Neural progenitor cell (in vitro differentiated cells): ENCODE data around the gene CLASRP. TPM values are rescaled to one million over a fixed set of nuclear protein-coding genes. Genes with fewer than 3 reads are reported as not detected.

Experiments used
- DNase-seq: peaks from one replicate; pipeline ENCODE4 v3.0.0-alpha.2; 2016; ENCODE audit warnings: low spot score
- H2AFZ ChIP-seq: fragments of 200-600 bp; sonication (generic); replicated peaks from 2 replicates; pipeline ENCODE4 v1.6.1; 2016; ENCODE audit warnings: antibody characterized with exemption
- H3F3A ChIP-seq: fragments of 200-600 bp; sonication (generic); 2 replicates; pipeline ENCODE4 v1.6.1; 2016; ENCODE audit warnings: antibody characterized with exemption, low read depth
- H3K27ac ChIP-seq: fragments of 200-600 bp; sonication (generic); 2 replicates; pipeline ENCODE4 v1.5.1; 2016; ENCODE audit warnings: mild to moderate bottlenecking
- H3K27me3 ChIP-seq: fragments of 200-600 bp; sonication (generic); 2 replicates; pipeline ENCODE4 v1.6.1; 2016; ENCODE audit warnings: mild to moderate bottlenecking, moderate library complexity
- H3K36me3 ChIP-seq: fragments of 200-600 bp; sonication (generic); 2 replicates; pipeline ENCODE4 v1.5.1; 2016
- H3K4me1 ChIP-seq: fragments of 200-600 bp; sonication (generic); 2 replicates; pipeline ENCODE4 v1.6.1; 2016; ENCODE audit warnings: mixed run types
- H3K4me2 ChIP-seq: fragments of 200-600 bp; sonication (generic); 2 replicates; pipeline ENCODE4 v1.6.1; 2016
- H3K4me3 ChIP-seq: fragments of 200-600 bp; sonication (generic); 2 replicates; pipeline ENCODE4 v1.5.1; 2016
- H3K79me2 ChIP-seq: fragments of 200-600 bp; sonication (generic); 2 replicates; pipeline ENCODE4 v1.6.1; 2016; ENCODE audit warnings: low read depth
- H3K9ac ChIP-seq: fragments of 200-600 bp; sonication (generic); 2 replicates; pipeline ENCODE4 v1.6.1; 2016
- H3K9me3 ChIP-seq: fragments of 200-600 bp; sonication (generic); 2 replicates; pipeline ENCODE4 v1.5.1; 2016; ENCODE audit warnings: low read depth
- H4K20me1 ChIP-seq: fragments of 200-600 bp; sonication (generic); 2 replicates; pipeline ENCODE4 v1.6.1; 2016; ENCODE audit warnings: low read depth
- H3K27ac Mint-ChIP-seq: 3 replicates; pipeline ENCODE4 v1.8.0; 2021; ENCODE audit warnings: mixed read lengths
- H3K27me3 Mint-ChIP-seq: 2 replicates; pipeline ENCODE4 v1.8.0; 2022; ENCODE audit warnings: low read depth, mild to moderate bottlenecking, inconsistent platforms, moderate library complexity, mixed read lengths; ENCODE audit not compliant: insufficient read depth
- H3K36me3 Mint-ChIP-seq: 3 replicates; pipeline ENCODE4 v1.8.0; 2021; ENCODE audit warnings: mixed read lengths
- H3K4me1 Mint-ChIP-seq: 3 replicates; pipeline ENCODE4 v1.8.0; 2021; ENCODE audit warnings: mixed read lengths
- H3K4me3 Mint-ChIP-seq: 3 replicates; pipeline ENCODE4 v1.8.0; 2021; ENCODE audit warnings: mild to moderate bottlenecking, moderate library complexity, mixed read lengths
- H3K9me3 Mint-ChIP-seq: 3 replicates; pipeline ENCODE4 v1.8.0; 2020; ENCODE audit warnings: mixed read lengths
- CTCF ChIP-seq: fragments of 200-600 bp; sonication (generic); IDR thresholded peaks from 2 replicates; pipeline ENCODE4 v1.5.1; 2017; ENCODE audit warnings: antibody characterized with exemption, mild to moderate bottlenecking
- EZH2 ChIP-seq: fragments of 200-600 bp; sonication (generic); IDR thresholded peaks from 2 replicates; pipeline ENCODE4 v1.6.1; 2017; ENCODE audit warnings: antibody characterized with exemption, mild to moderate bottlenecking, moderate library complexity
- EZH2phosphoT487 ChIP-seq: fragments of 200-600 bp; sonication (generic); IDR thresholded peaks from 2 replicates; pipeline ENCODE4 v1.6.1; 2017; ENCODE audit warnings: antibody characterized with exemption
- total RNA-seq: library from RNA; depleted of rRNA; stranded (reverse); fragments of >200 nt; gene quantifications from 2 replicates; pipeline ENCODE4 v1.2.3, GENCODE V29; 2015; ENCODE audit warnings: low replicate concordance

CLASRP gene
- total RNA-seq, 1 donor from 2014 or later = 57.0 TPM

GRCh38 chr19:45009625-45010255, 29.1 kb upstream of the CLASRP start:
- H3K9me3 ChIP-seq = no peaks in the 10 kb centered on the region
- H4K20me1 ChIP-seq = no peaks in the 10 kb centered on the region
- no peaks in the 10 kb centered on the region for H3K9me3 Mint-ChIP-seq
- H3K4me1 Mint-ChIP-seq = no peaks in the 10 kb centered on the region
- no peak overlapping the region for H3K4me2 ChIP-seq
- H2AFZ ChIP-seq = no peak overlapping the region
- H3F3A ChIP-seq = no peaks in the 10 kb centered on the region
- H3K4me3 Mint-ChIP-seq = no peak overlapping the region
- TF ChIP-seq EZH2 = no peak
- no peak for TF ChIP-seq EZH2phosphoT487
- no peak for TF ChIP-seq CTCF
- H3K36me3 ChIP-seq = no peaks in the 10 kb centered on the region
- H3K79me2 ChIP-seq = no peaks in the 10 kb centered on the region
- no peak overlapping the region for H3K4me3 ChIP-seq
- no peaks in the 10 kb centered on the region for H3K27me3 ChIP-seq
- no peak for DNase-seq
- no peak overlapping the region for H3K27ac ChIP-seq
- peaks cover 5% of the 10 kb centered on the region for H3K27me3 Mint-ChIP-seq
- H3K4me1 ChIP-seq = no peaks in the 10 kb centered on the region
- peak overlapping the region; percentile 59 for H3K27ac Mint-ChIP-seq
- no peak overlapping the region for H3K9ac ChIP-seq
- H3K36me3 Mint-ChIP-seq = no peaks in the 10 kb centered on the region

GRCh38 chr19:45010306-45010705, 28.5 kb upstream of the CLASRP start:
- Histone ChIP-seq H3K4me1 (no peaks in the 10 kb centered on the region), H4K20me1 (no peaks in the 10 kb centered on the region), H3K9me3 (no peaks in the 10 kb centered on the region), H3K36me3 (no peaks in the 10 kb centered on the region), H3K4me3 (no peak overlapping the region), H3K79me2 (no peaks in the 10 kb centered on the region), H3K27ac (no peak overlapping the region), H3K4me2 (no peak overlapping the region), H3K27me3 (no peaks in the 10 kb centered on the region), H3K9ac (no peak overlapping the region), H3F3A (no peaks in the 10 kb centered on the region), H2AFZ (no peak overlapping the region)
- Mint-ChIP-seq H3K36me3 (no peaks in the 10 kb centered on the region), H3K4me1 (no peaks in the 10 kb centered on the region), H3K4me3 (no peak overlapping the region), H3K27ac (peak overlapping the region; percentile 1), H3K27me3 (peaks cover 4% of the 10 kb centered on the region), H3K9me3 (no peaks in the 10 kb centered on the region)
- no peak for TF ChIP-seq EZH2phosphoT487
- TF ChIP-seq EZH2 = no peak
- no peak for TF ChIP-seq CTCF
- no peak for DNase-seq

GRCh38 chr19:45011959-45012358, 26.9 kb upstream of the CLASRP start:
- H3K4me1 Mint-ChIP-seq = no peaks in the 10 kb centered on the region
- H3K79me2 ChIP-seq = no peaks in the 10 kb centered on the region
- H3K27me3 ChIP-seq = no peaks in the 10 kb centered on the region
- no peak for DNase-seq
- no peak overlapping the region for H3K4me2 ChIP-seq
- H3K9me3 Mint-ChIP-seq = no peaks in the 10 kb centered on the region
- no peak overlapping the region for H3K27ac Mint-ChIP-seq
- H3K27me3 Mint-ChIP-seq = peaks cover 3% of the 10 kb centered on the region
- no peaks in the 10 kb centered on the region for H3K36me3 Mint-ChIP-seq
- no peaks in the 10 kb centered on the region for H3K4me1 ChIP-seq
- H3K9ac ChIP-seq = no peak overlapping the region
- no peaks in the 10 kb centered on the region for H3K9me3 ChIP-seq
- no peak overlapping the region for H3K4me3 Mint-ChIP-seq
- H2AFZ ChIP-seq = no peak overlapping the region
- no peak overlapping the region for H3K27ac ChIP-seq
- no peak for TF ChIP-seq CTCF
- no peak for TF ChIP-seq EZH2
- TF ChIP-seq EZH2phosphoT487 = no peak
- H3F3A ChIP-seq = no peaks in the 10 kb centered on the region
- no peaks in the 10 kb centered on the region for H4K20me1 ChIP-seq
- no peaks in the 10 kb centered on the region for H3K36me3 ChIP-seq
- no peak overlapping the region for H3K4me3 ChIP-seq
